ENCODE data around the gene PSEN1. TPM values are rescaled to one million over a fixed set of nuclear protein-coding genes. Genes with fewer than 3 reads are reported as not detected.

Gene PSEN1
- total and polyA plus RNA-seq, 2 donors (not counting 3 experiments of a cell fraction or from before 2014, with no cell fraction given) = 16.5 to 36.8 TPM

- H3K4me3 ChIP-seq (replicated peaks in 1 of 3; ENCODE audit: insufficient read depth in 1 of 3, low read depth in 1 of 3, low read length in 3 of 3) = no peak overlapping the region
- H2AFZ ChIP-seq (ENCODE audit: low read depth, low read length) = no peak overlapping the region
- dilution Hi-C loops (cut with MboI; ENCODE audit: extremely low pct_ligation_motif_present, low sequenced_read_pairs) (no loop called here), intact Hi-C loops (cut with micrococcal nuclease) (no loop called here)
- BruUV-seq (replicated peaks) = no TSS peak
- no peaks in the 10 kb centered on the region for H4K20me1 ChIP-seq (replicated peaks; ENCODE audit: control insufficient read depth, extremely low read depth, insufficient read depth, low read length)
- no peaks in the 10 kb centered on the region for H3K27me3 ChIP-seq (ENCODE audit: control insufficient read depth in 2 of 2, insufficient read depth in 2 of 2, low read length in 2 of 2)
- DNase-seq (ENCODE audit: low read depth, low spot score) = no peak
- TF ChIP-seq MAX (IDR thresholded peaks at IDR 0.05; ENCODE audit: insufficient read depth, insufficient read length) (no peak), EZH2 (IDR thresholded peaks at IDR 0.05; ENCODE audit: borderline replicate concordance, low read depth, low read length, severe bottlenecking) (no peak), GATA2 (IDR thresholded peaks at IDR 0.05; ENCODE audit: insufficient read depth, insufficient read length, low read depth, low read length) (no peak), FOS (IDR thresholded peaks at IDR 0.05; ENCODE audit: borderline replicate concordance, insufficient read depth, low read length) (no peak), CTCF (IDR thresholded peaks at IDR 0.05; ENCODE audit: extremely low read depth in 1 of 2, insufficient read depth in 1 of 2, low read depth in 1 of 2, low read length in 2 of 2) (no peak), POLR2A (IDR thresholded peaks at IDR 0.05; ENCODE audit: low read depth, low read length) (no peak), JUN (IDR thresholded peaks at IDR 0.05; ENCODE audit: borderline replicate concordance, insufficient read depth, insufficient read length, low read depth) (no peak), MYC (IDR thresholded peaks at IDR 0.05; ENCODE audit: low read depth, low read length) (no peak), POLR2AphosphoS5 (IDR thresholded peaks at IDR 0.05; ENCODE audit: insufficient read depth, low read depth, low read length) (no peak)
- H3K4me1 ChIP-seq (ENCODE audit: control insufficient read depth, extremely low read depth, insufficient read depth, low read length) = no peaks in the 10 kb centered on the region
- no peaks in the 10 kb centered on the region for H3K36me3 ChIP-seq (ENCODE audit: control insufficient read depth in 2 of 2, extremely low read depth in 1 of 2, insufficient read depth in 2 of 2, low read length in 2 of 2)
- FAIRE-seq = no peak
- no peaks in the 10 kb centered on the region for H3K9me1 ChIP-seq (replicated peaks; ENCODE audit: control insufficient read depth, extremely low read depth, insufficient read depth, low read length)
- no peaks in the 10 kb centered on the region for H3K79me2 ChIP-seq (ENCODE audit: control insufficient read depth, insufficient read depth, low read length)
- H3K4me2 ChIP-seq (ENCODE audit: insufficient read depth, low read length) = no peak overlapping the region
- no peaks in the 10 kb centered on the region for H3K9me3 ChIP-seq (replicated peaks; ENCODE audit: control insufficient read depth, insufficient read depth, low read length)
- ChIA-PET POLR2A (no interaction called here), CTCF (no interaction called here)
- H3K9ac ChIP-seq (replicated peaks; ENCODE audit: extremely low read depth, insufficient read depth, low read length) = no peak overlapping the region
- H3K27ac ChIP-seq (ENCODE audit: insufficient read depth, low read depth, low read length) = no peak overlapping the region
Observed at GRCh38 chr14:73260574-73260973, 124.3 kb downstream of the PSEN1 start.

Data from endothelial cell of umbilical vein (primary cell).